Ectodermal cell (in vitro differentiated cells): ENCODE measurements around the gene KCNH3.
A peak's percentile ranks its signal among the peaks of the same experiment; 100 is the strongest.

ENCODE experiments used
- H3K27ac ChIP-seq: 2 replicates; pipeline ENCODE4 v1.7.0; 2013; ENCODE audit warnings: mild to moderate bottlenecking, low read depth, low read length; ENCODE audit not compliant: insufficient read depth, poor library complexity, severe bottlenecking
- H3K27me3 ChIP-seq: 2 replicates; pipeline ENCODE4 v1.7.0; 2013; ENCODE audit warnings: mild to moderate bottlenecking, low read length; ENCODE audit not compliant: insufficient read depth, control insufficient read depth, poor library complexity, severe bottlenecking
- H3K36me3 ChIP-seq: one replicate; pipeline ENCODE4 v1.7.0; 2013; ENCODE audit warnings: low read length; ENCODE audit not compliant: control insufficient read depth, insufficient read depth
- H3K4me1 ChIP-seq: one replicate; pipeline ENCODE4 v1.7.0; 2013; ENCODE audit warnings: low read length; ENCODE audit not compliant: control insufficient read depth, insufficient read depth
- H3K4me3 ChIP-seq: 2 replicates; pipeline ENCODE4 v1.7.0; 2013; ENCODE audit warnings: low read depth, low read length, control low read depth; ENCODE audit not compliant: insufficient read depth
- H3K9me3 ChIP-seq: 2 replicates; pipeline ENCODE4 v1.7.0; 2013; ENCODE audit warnings: mild to moderate bottlenecking, low read length, moderate library complexity; ENCODE audit not compliant: control insufficient read depth
- WGBS, 2 experiments: methylation state at CpG; one replicate each; pipeline ENCODE4 v1.1.7; 2013; ENCODE audit warnings: missing lambda C conversion rate in 2 of 2; 5-methylcytosine and 5-hydroxymethylcytosine counted together

KCNH3 gene

GRCh38 chr12:49568442-49569162 is 29.8 kb downstream of the KCNH3 start:
- Histone ChIP-seq H3K9me3 (no peaks in the 10 kb centered on the region), H3K36me3 (peaks cover 16% of the 10 kb centered on the region), H3K4me3 (peak overlapping the region; percentile 99), H3K27me3 (no peaks in the 10 kb centered on the region), H3K27ac (no peak overlapping the region), H3K4me1 (peaks cover 10% of the 10 kb centered on the region)
- 6 to 7% methylated on average over 19 of the region's 19 CpGs for WGBS, 2 experiments

GRCh38 chr12:49577589-49578315 is 38.9 kb downstream of the KCNH3 start:
- Histone ChIP-seq H3K36me3 (no peaks in the 10 kb centered on the region), H3K4me3 (no peak overlapping the region), H3K27ac (no peak overlapping the region), H3K9me3 (no peaks in the 10 kb centered on the region), H3K4me1 (peaks cover 27% of the 10 kb centered on the region), H3K27me3 (no peaks in the 10 kb centered on the region)
- WGBS, 2 experiments, result 91 to 94% methylated on average over 9 of the region's 9 CpGs

GRCh38 chr12:49578471-49579112 is 39.8 kb downstream of the KCNH3 start:
- H3K4me1 ChIP-seq, result peaks cover 27% of the 10 kb centered on the region
- no peaks in the 10 kb centered on the region for H3K9me3 ChIP-seq
- H3K27me3 ChIP-seq, result no peaks in the 10 kb centered on the region
- no peak overlapping the region for H3K4me3 ChIP-seq
- H3K36me3 ChIP-seq, result no peaks in the 10 kb centered on the region
- 71 to 80% methylated on average over 13 of the region's 13 CpGs for WGBS, 2 experiments
- H3K27ac ChIP-seq, result peak overlapping the region; percentile 69

- H3K36me3 ChIP-seq, result no peaks in the 10 kb centered on the region
- H3K27ac ChIP-seq, result peak overlapping the region; percentile 64
- no peaks in the 10 kb centered on the region for H3K27me3 ChIP-seq
- no peak overlapping the region for H3K4me3 ChIP-seq
- whole genome bisulfite sequencing, 2 experiments, result 22 to 27% methylated on average over 8 of the region's 8 CpGs
- peaks cover 27% of the 10 kb centered on the region for H3K4me1 ChIP-seq
- no peaks in the 10 kb centered on the region for H3K9me3 ChIP-seq
Observed at GRCh38 chr12:49580572-49581535, 42.0 kb downstream of the KCNH3 start.

GRCh38 chr12:49582201-49582600 is 43.4 kb downstream of the KCNH3 start:
- no peaks in the 10 kb centered on the region for H3K9me3 ChIP-seq
- H3K27ac ChIP-seq, result no peak overlapping the region
- H3K27me3 ChIP-seq, result no peaks in the 10 kb centered on the region
- H3K4me3 ChIP-seq, result no peak overlapping the region
- peaks cover 27% of the 10 kb centered on the region for H3K4me1 ChIP-seq
- H3K36me3 ChIP-seq, result no peaks in the 10 kb centered on the region
- 48 to 58% methylated on average over 1 of the region's 1 CpG for WGBS, 2 experiments

GRCh38 chr12:49582850-49583249 is 44.0 kb downstream of the KCNH3 start:
- 92 to 95% methylated on average over 4 of the region's 4 CpGs for WGBS, 2 experiments
- no peaks in the 10 kb centered on the region for H3K36me3 ChIP-seq
- H3K27me3 ChIP-seq, result no peaks in the 10 kb centered on the region
- no peak overlapping the region for H3K27ac ChIP-seq
- H3K9me3 ChIP-seq, result no peaks in the 10 kb centered on the region
- H3K4me1 ChIP-seq, result peaks cover 21% of the 10 kb centered on the region
- H3K4me3 ChIP-seq, result no peak overlapping the region

GRCh38 chr12:49583366-49584094 is 44.7 kb downstream of the KCNH3 start:
- Histone ChIP-seq H3K4me1 (peaks cover 14% of the 10 kb centered on the region), H3K27ac (no peak overlapping the region), H3K27me3 (no peaks in the 10 kb centered on the region), H3K36me3 (no peaks in the 10 kb centered on the region), H3K9me3 (no peaks in the 10 kb centered on the region), H3K4me3 (no peak overlapping the region)
- 94 to 95% methylated on average over 13 of the region's 13 CpGs for WGBS, 2 experiments

- no peaks in the 10 kb centered on the region for H3K27me3 ChIP-seq
- no peak overlapping the region for H3K4me3 ChIP-seq
- no peaks in the 10 kb centered on the region for H3K36me3 ChIP-seq
- peaks cover 10% of the 10 kb centered on the region for H3K4me1 ChIP-seq
- no peaks in the 10 kb centered on the region for H3K9me3 ChIP-seq
- 85 to 89% methylated on average over 7 of the region's 7 CpGs for WGBS, 2 experiments
- no peak overlapping the region for H3K27ac ChIP-seq
Observed at GRCh38 chr12:49584591-49584990, 45.8 kb downstream of the KCNH3 start.
